ENCODE results near the gene GRM8. TPM values are rescaled to one million over a fixed set of nuclear protein-coding genes. Genes with fewer than 3 reads are reported as not detected.

GRM8 gene
- total RNA-seq, 1 donor from 2014 or later = 2.2 TPM

DNA sequence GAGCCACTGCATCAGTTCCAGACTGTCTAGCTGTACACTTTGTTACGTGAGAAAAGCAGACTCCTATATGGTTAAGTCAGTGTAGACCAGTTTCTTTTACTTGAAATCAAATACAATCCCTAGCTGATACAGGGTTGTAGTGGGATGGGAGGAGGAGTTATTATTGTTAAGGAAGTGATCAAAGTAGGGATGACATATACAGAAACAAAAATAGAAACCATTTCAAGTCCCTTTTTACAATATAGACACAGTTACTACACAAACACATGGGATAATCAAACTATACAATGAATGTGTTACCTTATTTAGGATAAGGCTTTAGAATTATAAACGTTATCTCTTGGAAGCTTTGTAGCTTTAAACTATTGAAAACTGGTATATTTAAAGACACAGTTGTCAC, 233.9 kb downstream of the GRM8 start:
- Histone ChIP-seq H3K9ac (ENCODE audit: low read length) (no peak overlapping the region), H3K79me2 (ENCODE audit: insufficient read depth, low read length) (no peaks in the 10 kb centered on the region), H3K4me1 (ENCODE audit: insufficient read depth, low read length) (no peaks in the 10 kb centered on the region), H4K20me1 (ENCODE audit: insufficient read depth, low read length) (no peaks in the 10 kb centered on the region), H3K4me3 (ENCODE audit: insufficient read depth, low read depth, low read length) (no peak overlapping the region), H3K27me3 (ENCODE audit: insufficient read depth, low read length) (no peaks in the 10 kb centered on the region), H3K36me3 (ENCODE audit: insufficient read depth, low read length) (no peaks in the 10 kb centered on the region), H3K9me3 (ENCODE audit: insufficient read depth, low read depth, low read length) (no peaks in the 10 kb centered on the region), H3K4me2 (ENCODE audit: low read length) (no peak overlapping the region), H2AFZ (ENCODE audit: low read depth, low read length) (no peak overlapping the region), H3K27ac (ENCODE audit: low read depth, low read length) (no peak overlapping the region)
- FAIRE-seq (no peak), DNase-seq (ENCODE audit: low read depth) (no peak)
- H3K4me3 Mint-ChIP-seq (ENCODE audit: unreplicated experiment) = no peak overlapping the region
- TF ChIP-seq, protein P1, sequence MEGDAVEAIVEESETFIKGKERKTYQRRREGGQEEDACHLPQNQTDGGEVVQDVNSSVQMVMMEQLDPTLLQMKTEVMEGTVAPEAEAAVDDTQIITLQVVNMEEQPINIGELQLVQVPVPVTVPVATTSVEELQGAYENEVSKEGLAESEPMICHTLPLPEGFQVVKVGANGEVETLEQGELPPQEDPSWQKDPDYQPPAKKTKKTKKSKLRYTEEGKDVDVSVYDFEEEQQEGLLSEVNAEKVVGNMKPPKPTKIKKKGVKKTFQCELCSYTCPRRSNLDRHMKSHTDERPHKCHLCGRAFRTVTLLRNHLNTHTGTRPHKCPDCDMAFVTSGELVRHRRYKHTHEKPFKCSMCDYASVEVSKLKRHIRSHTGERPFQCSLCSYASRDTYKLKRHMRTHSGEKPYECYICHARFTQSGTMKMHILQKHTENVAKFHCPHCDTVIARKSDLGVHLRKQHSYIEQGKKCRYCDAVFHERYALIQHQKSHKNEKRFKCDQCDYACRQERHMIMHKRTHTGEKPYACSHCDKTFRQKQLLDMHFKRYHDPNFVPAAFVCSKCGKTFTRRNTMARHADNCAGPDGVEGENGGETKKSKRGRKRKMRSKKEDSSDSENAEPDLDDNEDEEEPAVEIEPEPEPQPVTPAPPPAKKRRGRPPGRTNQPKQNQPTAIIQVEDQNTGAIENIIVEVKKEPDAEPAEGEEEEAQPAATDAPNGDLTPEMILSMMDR (IDR thresholded peaks at IDR 0.05; ENCODE audit: insufficient read depth, low read depth, low read length) = no peak
- TF ChIP-seq EZH2 (IDR thresholded peaks at IDR 0.05; ENCODE audit: insufficient read depth, low read length) = no peak
- no peaks in the 10 kb centered on the region for H3K9me3 Mint-ChIP-seq (ENCODE audit: unreplicated experiment)
- H3K36me3 Mint-ChIP-seq (ENCODE audit: low read depth, unreplicated experiment) = no peaks in the 10 kb centered on the region
- H3K27ac Mint-ChIP-seq (ENCODE audit: unreplicated experiment) = no peak overlapping the region
- H3K27me3 Mint-ChIP-seq (ENCODE audit: low read depth, unreplicated experiment) = no peaks in the 10 kb centered on the region
- H3K4me1 Mint-ChIP-seq (ENCODE audit: low read depth, unreplicated experiment) = peaks cover 12% of the 10 kb centered on the region

DNA sequence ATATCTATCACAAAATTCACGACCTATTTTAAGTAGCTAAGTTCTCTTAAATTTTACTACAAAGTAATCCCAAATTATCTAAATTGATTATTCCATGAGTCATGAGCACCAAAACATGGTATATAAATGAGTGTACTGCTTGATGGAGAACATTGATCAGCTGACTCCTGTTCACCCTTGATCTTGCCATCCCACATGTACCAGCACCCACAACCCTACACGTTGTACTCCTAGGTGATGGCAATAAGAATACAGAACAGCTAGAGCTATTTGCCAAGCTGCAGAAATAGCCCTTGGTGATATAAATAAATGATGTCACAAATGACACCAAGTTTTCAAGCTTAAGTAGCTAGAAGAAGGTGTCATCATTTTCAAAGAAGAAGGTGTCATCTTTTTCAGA, 235.5 kb downstream of the GRM8 start:
- Histone ChIP-seq H4K20me1 (ENCODE audit: insufficient read depth, low read length) (no peaks in the 10 kb centered on the region), H3K27ac (ENCODE audit: low read depth, low read length) (no peak overlapping the region), H3K27me3 (ENCODE audit: insufficient read depth, low read length) (no peaks in the 10 kb centered on the region), H2AFZ (ENCODE audit: low read depth, low read length) (no peak overlapping the region), H3K4me3 (ENCODE audit: insufficient read depth, low read depth, low read length) (no peak overlapping the region), H3K4me1 (ENCODE audit: insufficient read depth, low read length) (no peaks in the 10 kb centered on the region), H3K4me2 (ENCODE audit: low read length) (no peak overlapping the region), H3K9ac (ENCODE audit: low read length) (no peak overlapping the region), H3K36me3 (ENCODE audit: insufficient read depth, low read length) (no peaks in the 10 kb centered on the region), H3K9me3 (ENCODE audit: insufficient read depth, low read depth, low read length) (peaks cover 4% of the 10 kb centered on the region), H3K79me2 (ENCODE audit: insufficient read depth, low read length) (no peaks in the 10 kb centered on the region)
- Mint-ChIP-seq H3K4me1 (ENCODE audit: low read depth, unreplicated experiment) (peaks cover 12% of the 10 kb centered on the region), H3K4me3 (ENCODE audit: unreplicated experiment) (no peak overlapping the region), H3K27me3 (ENCODE audit: low read depth, unreplicated experiment) (no peaks in the 10 kb centered on the region), H3K36me3 (ENCODE audit: low read depth, unreplicated experiment) (no peaks in the 10 kb centered on the region), H3K27ac (ENCODE audit: unreplicated experiment) (no peak overlapping the region), H3K9me3 (ENCODE audit: unreplicated experiment) (no peaks in the 10 kb centered on the region)
- DNase-seq (ENCODE audit: low read depth) (no peak), FAIRE-seq (no peak)
- no peak for TF ChIP-seq EZH2 (IDR thresholded peaks at IDR 0.05; ENCODE audit: insufficient read depth, low read length)
- TF ChIP-seq, protein P1 (IDR thresholded peaks at IDR 0.05; ENCODE audit: insufficient read depth, low read depth, low read length) = no peak

DNA sequence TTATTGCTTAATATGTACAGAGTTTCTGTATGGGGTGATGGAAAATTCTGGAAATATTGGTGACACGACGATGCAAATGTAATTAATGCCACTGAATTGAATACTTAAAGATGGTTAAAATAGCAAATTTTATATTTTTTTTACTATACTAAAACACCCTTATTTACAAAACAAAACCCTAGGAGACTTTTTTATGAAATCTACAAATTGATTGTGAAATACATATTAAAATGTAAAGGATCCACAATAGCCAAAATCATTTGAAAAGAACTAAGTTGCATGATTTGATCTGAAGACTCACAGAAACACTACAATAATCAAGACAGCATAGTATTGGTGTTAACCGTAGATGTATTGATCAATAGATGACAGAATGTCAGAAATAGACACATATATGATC, 252.0 kb downstream of the GRM8 start:
- no peak overlapping the region for H3K27ac ChIP-seq (ENCODE audit: low read depth, low read length)
- H3K9ac ChIP-seq (ENCODE audit: low read length) = no peak overlapping the region
- no peak for FAIRE-seq
- H3K4me2 ChIP-seq (ENCODE audit: low read length) = no peak overlapping the region
- no peak overlapping the region for H3K4me3 ChIP-seq (ENCODE audit: insufficient read depth, low read depth, low read length)
- Mint-ChIP-seq H3K27ac (ENCODE audit: unreplicated experiment) (no peak overlapping the region), H3K9me3 (ENCODE audit: unreplicated experiment) (no peaks in the 10 kb centered on the region), H3K4me3 (ENCODE audit: unreplicated experiment) (no peak overlapping the region), H3K4me1 (ENCODE audit: low read depth, unreplicated experiment) (no peaks in the 10 kb centered on the region), H3K36me3 (ENCODE audit: low read depth, unreplicated experiment) (no peaks in the 10 kb centered on the region), H3K27me3 (ENCODE audit: low read depth, unreplicated experiment) (no peaks in the 10 kb centered on the region)
- H3K9me3 ChIP-seq (ENCODE audit: insufficient read depth, low read depth, low read length) = no peaks in the 10 kb centered on the region
- DNase-seq (ENCODE audit: low read depth) = no peak
- H3K79me2 ChIP-seq (ENCODE audit: insufficient read depth, low read length) = no peaks in the 10 kb centered on the region
- TF ChIP-seq, protein P1 (IDR thresholded peaks at IDR 0.05; ENCODE audit: insufficient read depth, low read depth, low read length) = no peak
- TF ChIP-seq EZH2 (IDR thresholded peaks at IDR 0.05; ENCODE audit: insufficient read depth, low read length) = no peak
- no peak overlapping the region for H2AFZ ChIP-seq (ENCODE audit: low read depth, low read length)
- H3K4me1 ChIP-seq (ENCODE audit: insufficient read depth, low read length) = no peaks in the 10 kb centered on the region
- H3K27me3 ChIP-seq (ENCODE audit: insufficient read depth, low read length) = no peaks in the 10 kb centered on the region
- H4K20me1 ChIP-seq (ENCODE audit: insufficient read depth, low read length) = no peaks in the 10 kb centered on the region
- H3K36me3 ChIP-seq (ENCODE audit: insufficient read depth, low read length) = no peaks in the 10 kb centered on the region

All from astrocyte (in vitro differentiated cells and primary cell).